GM19452 (cell line): ENCODE data around the gene RNF224.

Experiments used
- ATAC-seq: cut with Tn5 transposase; IDR thresholded peaks from one replicate; pipeline ENCODE4 v1.9.1; 2021; ENCODE audit not compliant: unreplicated experiment

RNF224 gene

DNA sequence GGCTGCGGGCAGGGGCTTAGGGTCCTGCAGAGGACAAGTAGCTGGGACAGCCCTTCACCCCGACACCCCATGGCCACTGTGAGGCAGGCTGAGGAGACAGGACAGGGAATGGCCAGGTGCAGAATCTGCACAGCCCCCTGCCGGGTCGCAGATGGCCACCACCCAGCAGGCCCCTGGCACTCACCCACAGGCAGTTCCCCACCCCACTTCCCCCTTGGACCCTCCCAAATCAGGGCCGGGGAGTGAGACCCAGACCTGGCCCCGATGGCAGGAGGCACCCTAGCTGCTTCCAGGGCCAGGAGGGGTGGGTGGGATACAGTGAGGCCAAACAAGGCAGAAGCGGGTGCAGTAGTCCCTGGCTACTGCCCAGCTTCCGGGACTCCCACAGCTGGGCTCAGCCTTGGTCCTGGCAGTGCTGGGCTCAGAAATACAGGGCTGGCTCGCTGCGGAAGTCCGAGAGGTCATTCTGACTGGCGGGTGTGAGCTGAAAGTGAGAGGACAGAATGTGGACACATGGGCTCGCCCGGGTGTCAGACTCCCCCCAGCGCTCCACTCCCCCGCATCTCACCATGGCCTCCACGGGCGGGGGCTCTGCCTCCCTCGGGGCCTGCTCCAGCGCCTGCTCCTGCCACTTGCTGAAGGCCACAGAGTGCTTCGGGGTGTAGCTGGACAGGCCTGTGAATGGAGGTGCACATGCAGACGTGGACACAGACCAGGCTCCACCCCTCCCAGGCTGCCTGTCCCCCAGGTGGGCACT lies 35.4 kb upstream of the RNF224 start:
- no peak for ATAC-seq

DNA sequence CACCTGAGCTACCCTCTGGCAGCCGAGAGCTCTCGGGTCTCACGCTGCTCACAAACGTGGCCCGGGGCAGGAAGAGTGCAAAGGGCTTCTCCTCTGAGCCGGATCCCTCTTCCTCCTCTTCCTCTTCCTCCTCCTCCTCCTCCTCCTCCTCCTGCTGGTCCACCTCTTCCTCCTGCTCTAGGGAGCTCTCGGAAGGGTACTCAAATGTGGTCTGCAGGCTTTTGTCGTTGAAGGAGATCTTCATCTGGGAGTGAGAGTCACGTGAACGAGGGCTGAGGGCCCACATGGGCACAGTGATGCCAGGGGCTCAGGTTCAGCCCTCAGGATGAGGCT lies 34.9 kb upstream of the RNF224 start:
- ATAC-seq: no peak

DNA sequence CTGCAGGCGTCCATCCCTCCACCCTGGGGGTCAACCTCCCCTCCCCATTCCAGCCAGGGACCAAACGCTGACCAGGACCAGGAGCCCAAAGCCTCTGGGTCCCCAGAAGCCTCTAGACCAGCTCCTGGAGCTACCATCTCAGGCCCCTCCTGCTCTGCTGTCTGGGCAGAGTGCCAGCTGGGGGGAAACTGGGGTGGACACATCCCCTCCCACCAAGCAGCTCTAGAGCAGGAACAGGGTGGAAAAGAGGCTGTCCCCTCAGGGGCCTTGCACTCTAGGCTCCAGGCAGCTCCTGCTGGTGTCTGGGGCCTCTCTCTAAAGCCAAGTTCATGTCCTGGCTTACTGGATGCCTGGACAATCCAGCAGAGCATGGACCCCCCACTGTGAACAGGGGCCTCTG lies 34.4 kb upstream of the RNF224 start:
- no peak for ATAC-seq

DNA sequence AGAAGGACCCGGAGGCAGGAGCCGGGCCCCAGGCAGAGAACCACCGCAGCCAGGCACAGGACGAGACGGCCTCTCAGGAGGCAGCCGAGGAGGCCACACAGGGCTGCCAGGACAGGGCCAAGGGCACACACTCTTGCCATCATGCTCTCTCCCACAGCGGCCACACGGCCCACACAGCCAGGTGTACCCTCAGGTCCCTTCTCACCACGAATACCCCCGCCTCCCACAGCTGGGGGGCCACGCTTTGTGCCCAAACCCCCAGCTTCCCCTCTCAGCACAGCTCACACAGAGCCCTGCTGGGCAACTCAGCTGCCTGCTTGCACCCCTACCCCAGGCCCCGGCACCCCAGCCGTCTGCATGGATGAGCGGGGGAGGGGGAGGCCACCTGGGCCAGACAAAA lies 33.5 kb upstream of the RNF224 start:
- no peak for ATAC-seq

DNA sequence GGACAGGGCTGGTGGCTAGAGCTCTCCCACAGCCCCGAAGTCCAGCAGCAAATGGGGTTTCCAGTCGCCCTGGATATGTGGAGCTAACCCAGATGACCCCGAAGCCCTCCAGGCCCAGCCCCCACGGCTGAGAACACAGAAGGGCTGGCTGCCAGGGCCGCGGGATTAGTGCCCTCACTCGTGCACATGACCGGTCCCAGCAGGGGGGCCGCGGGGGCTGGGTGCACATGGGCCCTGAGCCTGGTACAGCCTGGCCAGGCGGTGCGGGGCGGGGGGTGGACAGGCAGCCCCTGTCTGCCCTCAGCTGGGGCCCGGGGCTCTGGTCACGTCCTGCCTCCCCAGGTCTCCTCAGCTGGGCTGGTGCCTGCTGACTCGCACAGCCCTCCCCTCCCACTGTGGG lies 32.9 kb upstream of the RNF224 start:
- no peak for ATAC-seq

DNA sequence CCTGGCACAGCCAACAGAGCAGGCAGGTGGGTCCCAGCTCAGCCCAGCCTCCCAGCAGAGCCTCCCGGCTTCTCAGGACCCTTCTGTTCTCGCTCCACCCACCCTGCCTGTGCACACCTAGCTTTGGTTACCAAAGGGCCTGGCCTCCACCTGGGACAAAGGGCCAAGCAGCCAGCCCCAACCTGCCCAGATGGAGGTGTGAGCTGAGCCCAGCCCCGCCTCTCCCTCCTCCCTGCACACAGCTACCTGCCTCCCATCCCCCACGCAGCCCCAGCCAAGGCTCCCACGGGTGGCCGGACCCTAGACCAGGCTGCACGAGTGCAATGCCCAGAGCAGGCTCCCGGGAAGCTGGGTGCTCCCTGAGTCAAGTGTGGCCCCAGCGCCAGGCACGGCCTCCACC lies 32.4 kb upstream of the RNF224 start:
- no peak for ATAC-seq

DNA sequence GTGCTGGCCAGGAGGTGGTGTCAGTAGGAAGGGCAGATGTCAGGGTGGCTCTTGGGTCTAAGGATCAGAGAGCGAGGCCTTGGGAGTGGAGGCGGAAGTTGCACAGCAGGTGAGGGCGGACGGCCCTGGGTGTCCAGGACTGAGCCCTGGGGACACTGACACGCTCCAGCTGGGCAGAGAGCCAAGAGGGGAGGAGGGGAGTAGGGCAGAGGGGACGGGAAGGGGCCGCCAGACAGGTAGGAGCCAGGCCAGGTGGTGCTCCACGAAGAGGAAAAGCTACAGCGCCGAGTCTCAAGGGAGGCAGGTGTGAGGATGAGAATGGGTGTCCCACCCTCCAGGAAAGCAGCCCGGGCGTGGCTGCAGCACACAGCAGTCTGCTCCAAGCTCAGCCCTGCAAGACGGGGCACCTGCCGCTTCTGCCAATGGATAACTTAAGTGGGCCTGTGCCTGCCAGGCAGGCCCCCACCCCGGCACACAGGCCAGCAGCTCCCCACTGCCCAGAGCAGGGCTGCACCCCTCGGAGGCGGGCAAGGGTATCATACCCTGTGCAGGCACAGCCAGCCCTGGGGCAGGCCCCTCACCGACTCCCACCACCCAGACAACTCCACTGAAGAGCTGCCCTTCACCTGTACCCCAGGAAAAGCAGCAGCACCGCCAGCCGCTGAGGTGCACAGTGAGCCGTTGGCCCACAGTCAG lies 31.6 kb upstream of the RNF224 start:
- no peak for ATAC-seq

DNA sequence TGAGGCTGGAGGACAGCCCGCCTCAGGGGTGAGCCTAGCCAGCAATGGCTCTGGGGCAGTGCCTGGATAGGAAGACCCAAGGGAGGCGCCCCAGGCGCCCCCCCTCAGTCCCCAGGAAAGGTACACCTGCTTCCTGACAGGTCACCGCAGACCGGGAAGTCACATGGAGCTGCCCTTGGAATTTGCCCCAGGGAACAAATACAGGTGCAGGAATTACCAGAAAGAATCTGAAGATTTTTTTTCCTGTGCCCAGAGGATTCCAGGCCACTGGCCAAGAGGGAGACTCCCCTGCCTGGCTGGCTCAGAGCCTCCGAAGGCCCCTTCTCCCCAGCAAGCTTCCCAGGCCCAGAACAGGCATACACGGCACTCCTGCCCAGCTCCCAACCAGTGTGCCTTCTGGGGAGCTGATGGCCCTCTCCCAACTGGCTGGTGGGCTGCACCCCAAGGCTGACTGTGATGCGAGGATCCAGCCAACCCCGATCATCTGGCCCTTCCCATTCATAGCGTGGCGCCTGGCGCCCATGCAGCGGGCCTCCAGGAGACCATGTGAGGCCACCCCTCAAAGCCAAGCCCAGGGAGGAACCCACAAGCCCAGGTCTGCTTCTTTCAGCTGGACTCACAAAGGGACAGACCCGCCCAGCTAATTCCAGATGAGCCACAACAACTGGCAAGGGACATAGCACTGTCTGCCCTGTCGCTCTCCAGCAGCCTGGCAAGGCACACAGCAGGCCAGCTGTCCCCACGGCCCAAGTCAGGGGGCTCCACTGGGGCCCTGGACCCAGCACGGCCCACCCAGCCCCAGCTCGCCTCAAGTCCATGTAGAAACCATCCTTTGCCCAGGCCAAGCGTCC lies 29.0 kb upstream of the RNF224 start:
- no peak for ATAC-seq

DNA sequence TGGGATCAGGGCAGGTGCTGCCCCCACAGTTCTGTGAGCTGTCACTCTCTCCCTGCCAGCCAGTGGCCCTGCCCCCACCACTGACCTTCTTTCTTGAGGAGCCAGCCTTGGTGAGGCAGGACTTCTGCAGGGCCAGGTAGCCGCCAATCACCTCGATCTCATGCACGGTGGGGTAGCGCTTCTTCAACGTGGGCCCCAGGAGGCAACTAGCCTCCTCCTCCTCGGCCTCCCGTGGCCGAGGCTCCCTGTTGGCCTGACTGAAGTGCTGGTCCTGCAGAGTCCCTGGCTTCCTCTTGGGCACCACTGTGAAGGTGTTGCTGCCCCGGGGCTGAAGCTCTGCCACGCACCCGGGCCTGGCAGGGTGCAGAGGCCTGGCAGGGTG lies 28.4 kb upstream of the RNF224 start:
- ATAC-seq: no peak

DNA sequence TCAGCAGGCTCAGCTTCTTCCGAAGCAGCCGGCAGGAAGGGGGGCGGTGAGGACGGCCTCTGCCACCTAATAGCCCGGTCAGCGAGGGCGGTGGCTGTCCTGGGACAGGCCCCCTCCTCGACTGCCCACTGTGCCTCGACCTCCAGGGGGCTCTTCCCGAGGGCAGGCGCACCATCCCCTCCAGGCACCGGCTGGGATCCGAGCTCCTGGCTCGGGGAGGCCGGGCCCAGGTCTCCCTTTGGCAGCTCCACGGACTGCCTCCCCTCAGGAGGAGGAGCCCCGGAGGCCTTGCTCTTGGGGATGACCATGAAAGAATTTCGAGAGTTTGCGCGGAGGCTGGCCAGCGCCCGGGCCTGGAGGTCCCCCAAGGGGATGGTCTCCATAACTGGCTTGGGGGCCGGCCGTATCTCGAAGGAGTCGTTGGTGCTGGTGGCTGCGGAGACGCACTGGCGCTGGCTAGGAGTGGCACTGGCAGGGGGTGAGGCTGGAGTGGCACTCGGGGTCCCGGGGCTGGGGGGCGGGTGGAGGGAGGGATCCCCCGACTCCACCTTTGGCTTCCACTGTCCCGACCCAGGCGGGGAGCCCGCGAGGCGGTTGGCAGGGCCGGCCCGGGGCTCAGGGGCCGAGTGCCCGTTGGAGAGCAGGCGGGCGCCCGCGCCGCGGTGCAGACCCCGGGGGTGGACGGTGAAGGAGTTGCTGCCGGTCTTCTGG lies 27.7 kb upstream of the RNF224 start:
- ATAC-seq: no peak

DNA sequence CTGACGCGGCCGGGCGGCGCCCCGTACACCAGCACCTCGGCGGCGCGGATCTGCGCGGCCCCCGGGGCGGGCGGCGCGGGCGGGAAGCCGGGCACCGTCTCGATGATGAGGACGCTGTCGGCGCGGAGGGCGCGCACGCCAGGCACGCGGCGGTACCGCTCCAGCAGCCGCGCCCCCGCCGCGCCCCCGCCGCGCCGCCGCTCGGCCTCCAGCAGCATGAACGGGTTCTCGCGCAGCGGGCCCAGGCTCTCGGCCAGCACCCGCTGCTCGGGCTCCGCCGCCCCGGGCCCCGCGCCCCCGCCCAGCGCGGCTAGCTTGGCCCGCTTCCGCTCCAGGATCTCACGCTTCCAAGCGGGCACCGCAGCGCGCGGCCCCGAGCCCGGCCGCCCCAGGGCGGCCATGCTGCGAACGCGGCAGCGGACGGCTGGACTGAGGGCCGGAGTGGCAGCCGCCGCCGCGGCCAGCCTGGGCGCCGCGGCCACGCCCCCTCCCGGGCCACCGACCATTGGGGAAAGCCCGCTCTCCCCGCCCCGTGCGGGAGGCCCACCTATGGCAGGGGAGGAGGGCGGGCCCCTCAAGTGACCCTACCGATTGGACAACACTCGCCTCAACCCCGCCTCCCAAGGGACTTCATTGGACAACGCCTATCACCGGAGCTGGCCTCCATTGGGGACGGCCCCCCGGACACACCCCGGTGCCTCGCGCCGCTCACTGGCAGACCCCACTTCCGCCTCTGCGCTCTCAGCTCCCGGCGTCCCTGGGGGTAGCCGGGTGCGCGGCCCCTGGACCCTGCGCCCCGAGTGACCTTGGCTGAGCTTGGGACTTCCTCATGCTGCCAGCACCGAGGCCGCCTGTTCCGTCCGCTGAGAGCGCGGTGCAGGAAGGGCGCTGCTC lies 26.7 kb upstream of the RNF224 start, which contains the start of gene TPRN:
TPRN (minus strand) TSS at position 431 of the 894 bp plus-strand sequence; CDS start at position 401, 30 bp downstream.
- ATAC-seq: peak; percentile 83

DNA sequence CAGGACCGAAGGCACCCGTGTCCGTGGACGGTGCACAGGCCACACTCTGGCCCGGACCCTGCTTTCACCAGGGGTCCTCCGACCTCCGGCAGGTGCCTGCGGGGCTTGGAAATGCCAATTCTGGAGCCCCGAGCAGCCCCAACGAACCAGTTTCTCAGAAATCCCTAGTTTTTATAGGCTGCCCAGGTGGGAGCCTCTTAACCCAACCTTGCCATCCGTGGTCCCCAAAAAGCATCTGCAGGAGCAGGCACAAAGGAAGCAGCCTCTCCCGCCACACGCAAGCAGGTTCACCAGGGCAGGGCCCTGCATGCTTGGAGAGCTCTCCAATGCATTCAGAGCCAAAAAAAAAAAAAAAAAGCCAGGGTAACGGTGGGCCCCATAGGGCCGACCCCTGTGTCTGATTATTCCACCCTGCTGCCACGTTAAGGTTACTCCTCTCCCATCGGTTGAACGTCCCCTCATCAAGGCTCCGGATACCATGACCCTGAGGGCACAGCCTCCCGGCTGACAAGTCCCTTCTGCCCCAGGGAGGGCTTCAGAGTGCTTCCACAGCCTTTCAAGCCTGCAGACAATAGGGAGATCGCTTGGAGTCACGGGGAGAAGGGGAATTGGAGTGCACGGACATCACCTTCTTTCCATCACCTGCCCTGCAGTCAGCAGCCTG lies 26.0 kb upstream of the RNF224 start:
- no peak for ATAC-seq

DNA sequence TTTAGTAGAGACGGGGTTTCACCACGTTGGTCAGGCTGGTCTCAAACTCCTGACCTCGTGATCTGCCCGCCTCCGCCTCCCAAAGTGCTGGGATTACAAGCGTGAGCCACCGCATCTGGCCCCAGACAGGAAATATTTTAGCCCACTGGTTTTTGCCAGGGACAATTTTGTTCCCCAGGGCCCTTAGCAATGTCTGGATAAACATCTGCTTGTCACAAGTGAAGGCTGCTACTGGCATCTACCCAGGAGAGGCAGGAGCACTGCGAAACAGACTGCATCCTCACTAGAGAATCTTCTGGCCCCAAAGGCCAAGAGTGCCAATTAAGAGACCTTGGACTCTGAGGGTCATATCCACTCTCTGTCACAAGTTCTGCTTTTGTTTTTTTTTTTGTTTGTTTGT lies 24.3 kb upstream of the RNF224 start:
- ATAC-seq: no peak

DNA sequence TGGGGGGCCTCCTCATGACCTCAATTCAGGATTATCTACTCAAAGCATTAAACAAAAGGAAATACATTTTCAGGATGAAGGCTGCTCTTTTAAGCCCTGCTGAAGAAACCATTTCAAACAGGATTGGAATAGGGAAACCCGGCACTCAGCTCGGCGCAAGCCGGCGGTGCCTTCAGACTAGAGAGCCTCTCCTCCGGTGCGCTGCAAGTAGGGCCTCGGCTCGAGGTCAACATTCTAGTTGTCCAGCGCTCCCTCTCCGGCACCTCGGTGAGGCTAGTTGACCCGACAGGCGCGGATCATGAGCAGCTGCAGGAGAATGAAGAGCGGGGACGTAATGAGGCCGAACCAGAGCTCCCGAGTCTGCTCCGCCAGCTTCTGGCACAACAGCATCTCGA lies 22.6 kb upstream of the RNF224 start:
- ATAC-seq: no peak

DNA sequence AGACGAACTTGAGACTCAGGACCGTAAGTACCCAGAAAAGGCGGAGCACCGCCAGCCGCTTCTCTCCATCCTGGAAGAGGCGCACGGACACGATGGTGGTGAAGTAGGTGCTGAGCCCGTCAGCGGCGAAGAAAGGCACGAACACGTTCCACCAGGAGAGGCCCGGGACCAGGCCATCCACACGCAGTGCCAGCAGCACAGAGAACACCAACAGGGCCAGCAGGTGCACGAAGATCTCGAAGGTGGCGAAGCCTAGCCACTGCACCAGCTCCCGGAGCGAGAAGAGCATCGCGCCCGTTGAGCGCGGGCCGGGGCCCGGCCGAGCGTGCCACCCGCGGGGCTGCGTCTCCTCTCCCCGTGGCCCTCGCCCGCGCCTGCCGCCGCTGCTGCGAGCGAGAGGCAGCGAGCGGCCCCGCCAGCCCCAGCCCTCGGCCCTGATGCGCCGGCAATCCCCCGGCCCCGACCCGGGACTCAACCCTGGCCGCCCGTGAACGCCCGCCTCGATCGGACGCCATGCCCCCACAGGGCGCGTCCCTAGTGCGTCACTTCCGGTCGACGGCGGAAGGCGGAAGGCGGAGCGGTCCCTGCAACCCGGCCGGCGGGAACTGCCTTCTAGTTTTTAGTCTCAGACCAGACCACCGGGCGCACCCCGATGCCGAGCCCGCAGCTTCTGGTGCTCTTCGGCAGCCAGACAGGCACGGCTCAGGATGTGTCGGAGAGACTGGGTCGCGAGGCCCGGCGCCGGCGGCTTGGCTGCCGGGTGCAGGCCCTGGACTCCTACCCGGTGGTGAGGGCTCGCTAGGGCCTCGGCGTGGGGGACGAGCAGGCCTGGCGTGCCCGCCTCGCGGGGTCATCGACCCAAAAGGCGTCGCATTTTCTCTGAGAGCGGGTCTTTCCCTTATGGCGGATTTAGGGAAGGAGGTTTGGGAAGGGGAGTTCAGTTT lies 21.9 kb upstream of the RNF224 start, which contains the start of the genes NDOR1 and TMEM203:
NDOR1 (plus strand) TSS at position 575 of the 944 bp plus-strand sequence; CDS start at position 653, 78 bp downstream.
TMEM203 (minus strand) TSS at position 523 of the 944 bp plus-strand sequence; CDS start at position 289, 234 bp downstream.
- ATAC-seq: no peak

DNA sequence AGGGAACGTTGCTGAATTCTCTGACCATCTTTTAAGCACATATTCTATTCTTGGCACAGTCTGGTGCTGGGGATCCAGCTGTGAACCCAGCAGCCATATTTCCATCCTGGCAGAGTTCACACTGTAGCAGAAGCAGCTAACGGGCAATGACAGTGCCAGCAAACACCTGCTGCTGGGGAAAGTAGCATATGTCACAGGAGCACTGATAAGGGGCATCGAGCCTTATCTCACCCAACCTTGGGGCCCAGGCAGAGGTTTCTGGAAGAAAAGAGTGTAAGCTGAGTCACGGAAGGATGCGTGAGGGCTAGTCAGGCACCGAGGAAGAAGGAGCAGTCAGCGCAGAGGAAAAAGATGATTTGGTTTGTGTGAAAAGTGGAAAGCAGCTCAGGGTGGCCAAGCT lies 20.7 kb upstream of the RNF224 start:
- no peak for ATAC-seq

DNA sequence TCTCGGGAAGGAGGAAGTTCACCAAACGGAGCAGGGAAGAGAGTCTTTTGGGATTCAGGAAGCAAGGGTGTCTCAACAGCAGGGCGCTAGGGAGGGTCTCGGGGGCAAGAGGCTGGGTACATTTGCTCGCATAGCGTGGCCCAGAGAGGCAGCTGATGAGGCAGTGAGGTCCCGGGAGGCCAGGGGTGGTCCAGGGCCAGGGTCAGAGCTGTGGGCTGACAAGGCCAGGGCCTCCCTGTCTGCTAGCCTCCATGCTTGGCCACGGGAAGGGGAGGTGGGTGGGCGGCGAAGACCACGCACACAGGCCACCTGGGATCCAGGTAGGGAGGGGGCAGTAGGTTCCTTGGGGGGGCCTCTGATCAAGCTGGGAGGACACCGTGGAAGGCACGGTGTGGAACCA lies 15.8 kb upstream of the RNF224 start:
- no peak for ATAC-seq

DNA sequence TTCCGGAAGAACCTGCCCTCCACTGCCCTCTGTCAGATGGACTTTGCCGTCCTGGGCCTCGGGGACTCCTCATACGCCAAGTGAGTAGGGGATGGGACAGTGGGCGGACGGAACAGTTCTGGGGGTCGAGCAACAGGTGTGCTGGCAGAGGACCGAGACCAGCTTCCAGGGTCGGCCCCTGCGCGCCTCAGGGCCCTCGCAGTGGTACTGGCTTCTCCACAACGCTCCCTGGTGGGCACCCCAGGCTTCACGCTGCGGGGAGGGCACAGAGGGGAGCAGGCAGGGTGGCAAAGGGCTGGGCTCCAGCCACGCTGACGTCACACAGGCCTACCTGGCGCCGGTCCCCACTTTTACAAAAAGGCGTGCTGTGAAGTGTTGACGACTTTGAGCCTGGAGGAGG lies 14.8 kb upstream of the RNF224 start:
- no peak for ATAC-seq
